A673 (cell line): ENCODE measurements around the gene NRXN3. TPM values are rescaled to one million over a fixed set of nuclear protein-coding genes. Genes with fewer than 3 reads are reported as not detected.

Source experiments
- BruUV-seq: library from RNA; stranded (reverse); fragments of 400-500 nt; replicated peaks from 2 replicates; lab custom pipeline; 2021; lab: Mats Ljungman, UMichigan
- CTCF ChIA-PET: fragments of 300-600 bp; sonication (Branson Sonifier 250); formaldehyde crosslinking; loops from one replicate; lab custom pipeline; 2022; ENCODE audit warnings: antibody characterized with exemption; lab: Charles Lee
- POLR2A ChIA-PET: fragments of 300-600 bp; sonication (Branson Sonifier 250); formaldehyde crosslinking; loops from one replicate; lab custom pipeline; 2022; ENCODE audit warnings: antibody characterized with exemption; ENCODE audit not compliant: low non-redundant PET; lab: Charles Lee
- DNase-seq: peaks from one replicate; pipeline ENCODE4 v3.0.0-alpha.2; 2015; ENCODE audit warnings: low spot score
- H3K27ac ChIP-seq: fragments of 200-600 bp; sonication (generic); 2 replicates; pipeline ENCODE4 v1.5.1; 2016; ENCODE audit warnings: mixed run types, low read depth, mild to moderate bottlenecking, mixed read lengths, antibody characterized with exemption, low read length; ENCODE audit not compliant: poor library complexity, severe bottlenecking
- H3K27me3 ChIP-seq: fragments of 200-600 bp; sonication (generic); replicated peaks from 2 replicates; pipeline ENCODE4 v1.6.1; 2017; ENCODE audit warnings: mixed run types, low read depth, mild to moderate bottlenecking, mixed read lengths, antibody characterized with exemption, low read length; ENCODE audit not compliant: insufficient read depth, poor library complexity
- H3K36me3 ChIP-seq: fragments of 200-600 bp; sonication (generic); 2 replicates; pipeline ENCODE4 v1.6.1; 2016; ENCODE audit warnings: mixed run types, mild to moderate bottlenecking, mixed read lengths, antibody characterized with exemption, low read length; ENCODE audit not compliant: insufficient read depth, poor library complexity, severe bottlenecking
- H3K4me1 ChIP-seq: fragments of 200-600 bp; sonication (generic); 2 replicates; pipeline ENCODE4 v1.6.1; 2017; ENCODE audit warnings: mixed run types, mild to moderate bottlenecking, mixed read lengths, antibody characterized with exemption, low read length; ENCODE audit not compliant: insufficient read depth, poor library complexity, severe bottlenecking
- H3K4me3 ChIP-seq: fragments of 200-600 bp; sonication (generic); 2 replicates; pipeline ENCODE4 v1.5.1; 2016; ENCODE audit warnings: low read depth, mixed run types, mild to moderate bottlenecking, mixed read lengths, low read length; ENCODE audit not compliant: poor library complexity, severe bottlenecking
- H3K9me3 ChIP-seq: fragments of 200-600 bp; sonication (generic); 2 replicates; pipeline ENCODE4 v1.6.1; 2016; ENCODE audit warnings: mixed run types, low read depth, mild to moderate bottlenecking, mixed read lengths, antibody characterized with exemption, low read length; ENCODE audit not compliant: poor library complexity, severe bottlenecking
- CTCF ChIP-seq: fragments of 300-800, 200-600 bp; sonication (generic); conservative IDR thresholded peaks from 2 replicates; pipeline ENCODE4 v1.5.1; 2017; ENCODE audit warnings: low read depth, mild to moderate bottlenecking, antibody characterized with exemption, low read length, moderate library complexity, mixed read lengths
- EZH2 ChIP-seq: fragments of 200-600 bp; sonication (generic); IDR thresholded peaks from 2 replicates; pipeline ENCODE4 v1.6.1; 2017; ENCODE audit warnings: borderline replicate concordance, low read depth, mild to moderate bottlenecking, mixed read lengths, antibody characterized with exemption, low read length; ENCODE audit not compliant: poor library complexity, severe bottlenecking
- intact Hi-C: fragments of 100-400 bp; cut with micrococcal nuclease; formaldehyde crosslinking; loops from one replicate; pipeline ENCODE4 v1.10.0; 2022; ENCODE audit not compliant: unreplicated experiment
- total RNA-seq: library from RNA; stranded (reverse); gene quantifications from 2 replicates; pipeline ENCODE4 v1.2.3, GENCODE V29; 2021

Gene NRXN3
- total RNA-seq, 1 experiment from 2014 or later: 0.21 TPM

GRCh38 chr14:78713716-78714115 is 543.5 kb downstream of the NRXN3 start:
- Histone ChIP-seq H3K4me1 (no peaks in the 10 kb centered on the region), H3K27me3 (no peaks in the 10 kb centered on the region), H3K27ac (no peak overlapping the region), H3K36me3 (no peaks in the 10 kb centered on the region), H3K4me3 (no peak overlapping the region), H3K9me3 (no peaks in the 10 kb centered on the region)
- intact Hi-C loops: no loop called here
- CTCF ChIA-PET: no interaction called here
- TF ChIP-seq CTCF: no peak
- no peak for TF ChIP-seq EZH2
- DNase-seq: no peak
- no TSS peak for BruUV-seq
- POLR2A ChIA-PET: no interaction called here

DNA sequence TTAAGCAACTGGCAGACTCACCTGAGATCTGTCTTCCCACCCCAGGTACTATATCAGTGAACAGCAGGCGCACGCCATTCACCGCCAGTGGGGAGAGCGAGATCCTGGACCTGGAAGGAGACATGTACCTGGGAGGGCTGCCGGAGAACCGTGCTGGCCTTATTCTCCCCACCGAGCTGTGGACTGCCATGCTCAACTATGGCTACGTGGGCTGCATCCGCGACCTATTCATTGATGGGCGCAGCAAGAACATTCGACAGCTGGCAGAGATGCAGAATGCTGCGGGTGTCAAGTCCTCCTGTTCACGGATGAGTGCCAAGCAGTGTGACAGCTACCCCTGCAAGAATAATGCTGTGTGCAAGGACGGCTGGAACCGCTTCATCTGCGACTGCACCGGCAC is 544.5 kb downstream of the NRXN3 start:
- no peak for DNase-seq
- Histone ChIP-seq H3K4me3 (no peak overlapping the region), H3K36me3 (no peaks in the 10 kb centered on the region), H3K9me3 (no peaks in the 10 kb centered on the region), H3K27ac (no peak overlapping the region), H3K27me3 (no peaks in the 10 kb centered on the region), H3K4me1 (no peaks in the 10 kb centered on the region)
- TF ChIP-seq EZH2 (no peak), CTCF (no peak)
- ChIA-PET CTCF (no interaction called here), POLR2A (no interaction called here)
- intact Hi-C loops: no loop called here
- no TSS peak for BruUV-seq

GRCh38 chr14:78721756-78722480 is 551.7 kb downstream of the NRXN3 start:
- Histone ChIP-seq H3K4me3 (no peak overlapping the region), H3K36me3 (no peaks in the 10 kb centered on the region), H3K4me1 (no peaks in the 10 kb centered on the region), H3K27ac (no peak overlapping the region), H3K27me3 (peaks cover 8% of the 10 kb centered on the region), H3K9me3 (no peaks in the 10 kb centered on the region)
- ChIA-PET POLR2A (no interaction called here), CTCF (no interaction called here)
- intact Hi-C loops: no loop called here
- no TSS peak for BruUV-seq
- no peak for DNase-seq
- TF ChIP-seq CTCF (no peak), EZH2 (no peak)
